Kasumi-1 (cell line): Measurements from ENCODE around the gene C5.
"Not testable (repeated sequence)": the region's sequence is repeated elsewhere in the genome, so short reads cannot be mapped to it uniquely, and the experiment has no call there.

Experiments
- DNase-seq, 2 experiments: peaks; one replicate each; lab custom pipeline; 2025; lab: John Stamatoyannopoulos, UW

C5 gene

GRCh38 chr9:121050128-121050988 is at the start of gene C5:
Gene C5 (minus strand): TSS chr9:121050275. CDS start chr9:121050246, 29 bp downstream.
- no peak for DNase-seq

- DNase-seq = no peak
Measured at GRCh38 chr9:121098567-121099198, 48.6 kb upstream of the C5 start.

GRCh38 chr9:121095057-121095456 is 45.0 kb upstream of the C5 start:
- no peak for DNase-seq

GRCh38 chr9:121090743-121091142 is 40.7 kb upstream of the C5 start:
- DNase-seq = not testable (repeated sequence)

- peak; percentile 82 to 88 for DNase-seq
Measured at GRCh38 chr9:121088576-121088975, 38.5 kb upstream of the C5 start.

GRCh38 chr9:121085661-121086060 is 35.6 kb upstream of the C5 start:
- DNase-seq = no peak

GRCh38 chr9:121082075-121082474 is 32.0 kb upstream of the C5 start:
- DNase-seq = peak; percentile 12 to 27

GRCh38 chr9:121075251-121076036 is 25.4 kb upstream of the C5 start:
- peak; percentile 84 to 89 for DNase-seq

- DNase-seq = peak; percentile 93 to 95
Measured at GRCh38 chr9:121074370-121075250, 24.5 kb upstream of the C5 start, which contains the start of gene CNTRL. Gene CNTRL (plus strand): TSS chr9:121074955. CDS start chr9:121088327, 13,372 bp downstream.

GRCh38 chr9:121073038-121073437 is 23.0 kb upstream of the C5 start:
- peak; percentile 87 to 91 for DNase-seq

GRCh38 chr9:121071756-121072421 is 21.8 kb upstream of the C5 start:
- DNase-seq = peak; percentile 77 to 85

GRCh38 chr9:121071370-121071755 is 21.3 kb upstream of the C5 start:
- DNase-seq = peak in 1 of 2 experiments; percentile 20

GRCh38 chr9:121069396-121069795 is 19.3 kb upstream of the C5 start:
- DNase-seq = no peak

- DNase-seq = peak; percentile 29 to 60
Measured at GRCh38 chr9:121067640-121068039, 17.6 kb upstream of the C5 start.

- DNase-seq = no peak
Measured at GRCh38 chr9:121066850-121067249, 16.8 kb upstream of the C5 start.

GRCh38 chr9:121059998-121060636 is 10.0 kb upstream of the C5 start:
- DNase-seq = peak; percentile 54 to 72

- no peak for DNase-seq
Measured at GRCh38 chr9:121059513-121059912, 9.4 kb upstream of the C5 start.

- no peak for DNase-seq
Measured at GRCh38 chr9:121057821-121058220, 7.7 kb upstream of the C5 start.

GRCh38 chr9:121055642-121056143 is 5.6 kb upstream of the C5 start:
- DNase-seq = peak in 1 of 2 experiments; percentile 16

- DNase-seq = no peak
Measured at GRCh38 chr9:121053544-121053943, 3.5 kb upstream of the C5 start.
